ENCODE results near the gene KRTAP5-9. TPM values are rescaled to one million over a fixed set of nuclear protein-coding genes. Genes with fewer than 3 reads are reported as not detected.

KRTAP5-9 gene
- total and polyA plus RNA-seq, 9 of the 15 experiments (the other 6 are each of a cell fraction or from before 2014, with no cell fraction given), result not detected

DNA sequence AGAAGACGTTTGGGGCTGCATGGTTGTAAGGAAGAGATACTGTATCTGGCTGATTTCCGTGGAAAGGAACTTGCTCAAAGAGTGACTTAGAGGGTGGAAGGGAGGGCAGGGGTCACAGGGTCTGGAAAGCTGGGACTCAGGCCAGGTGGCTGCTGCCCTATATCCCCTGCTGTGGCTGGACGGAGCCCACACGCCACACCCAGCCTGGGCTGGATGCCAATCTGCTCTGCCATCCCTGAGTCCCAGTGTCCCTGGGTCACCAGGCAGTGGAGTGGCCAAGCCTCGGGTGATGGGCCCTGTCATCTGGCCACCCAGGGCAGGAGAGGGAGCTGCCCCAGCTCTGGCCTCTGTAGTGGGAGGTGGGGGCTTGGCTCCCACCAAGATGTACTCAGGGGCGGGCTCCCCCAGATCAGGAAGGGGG is 47.6 kb upstream of the KRTAP5-9 start:
- H3K4me3 ChIP-seq, result no peak overlapping the region
- no peak for FAIRE-seq
- in situ Hi-C loops (cut with MboI) (no loop called here), intact Hi-C loops (cut with micrococcal nuclease) (no loop called here)
- CTCF ChIA-PET (ENCODE audit: low intra/inter-chr PET ratio), result no interaction called here
- H3K27me3 ChIP-seq (ENCODE audit: control insufficient read depth in 2 of 2, insufficient read depth in 2 of 2, low read length in 2 of 2), result no peaks in the 10 kb centered on the region
- ATAC-seq, result no peak
- H2AFZ ChIP-seq (ENCODE audit: low read depth, low read length), result no peak overlapping the region
- no peak overlapping the region for H3K9ac ChIP-seq (ENCODE audit: insufficient read depth in 1 of 2, low read depth in 2 of 2, low read length in 2 of 2)
- no peak overlapping the region for H3K27ac ChIP-seq (ENCODE audit: extremely low read depth, low read depth, low read length)
- 66% methylated on average over 6 of the region's 6 CpGs for WGBS (ENCODE audit: insufficient coverage, low coverage, missing lambda C conversion rate)
- H3K9me3 ChIP-seq (replicated peaks; ENCODE audit: control insufficient read depth, insufficient read depth, low read depth, low read length), result no peaks in the 10 kb centered on the region
- H3K4me2 ChIP-seq (ENCODE audit: insufficient read depth, low read length), result no peak overlapping the region
- POLR2A ChIA-PET, result interaction anchor here (0.7 kb wide), 1 partner anchor 18 kb away, joined by 3 read pairs; no protein-coding TSS in a partner anchor
- H4K20me1 ChIP-seq (replicated peaks; ENCODE audit: control insufficient read depth, insufficient read depth, low read length), result no peaks in the 10 kb centered on the region
- no peaks in the 10 kb centered on the region for H3K9me1 ChIP-seq (ENCODE audit: control insufficient read depth, insufficient read depth, low read length)
- H3K4me1 ChIP-seq (replicated peaks in 1 of 2; ENCODE audit: control insufficient read depth in 2 of 2, insufficient read depth in 2 of 2, low read length in 2 of 2), result no peaks in the 10 kb centered on the region
- no peak for DNase-seq (ENCODE audit: extremely low read depth in 1 of 4, low spot score in 3 of 4)
- no peaks in the 10 kb centered on the region for H3K79me2 ChIP-seq (ENCODE audit: control insufficient read depth, insufficient read depth, low read length)
- BruUV-seq (replicated peaks), result no TSS peak
- TF ChIP-seq, protein P1, sequence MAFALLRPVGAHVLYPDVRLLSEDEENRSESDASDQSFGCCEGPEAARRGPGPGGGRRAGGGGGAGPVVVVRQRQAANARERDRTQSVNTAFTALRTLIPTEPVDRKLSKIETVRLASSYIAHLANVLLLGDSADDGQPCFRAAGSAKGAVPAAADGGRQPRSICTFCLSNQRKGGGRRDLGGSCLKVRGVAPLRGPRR (CRISPR knock-in tag; IDR thresholded peaks at IDR 0.05), result no peak
- TF ChIP-seq GATAD2B (IDR thresholded peaks at IDR 0.05; ENCODE audit: borderline replicate concordance), result no peak
- TF ChIP-seq FIP1L1 (IDR thresholded peaks at IDR 0.05; ENCODE audit: low read depth, low read length, poor library complexity, severe bottlenecking), result no peak
- no peak for TF ChIP-seq IRF2 (CRISPR knock-in tag; IDR thresholded peaks at IDR 0.05)
- no peak for TF ChIP-seq KLF6 (CRISPR knock-in tag; IDR thresholded peaks at IDR 0.05; ENCODE audit: borderline replicate concordance)
- TF ChIP-seq COPS2 (conservative IDR thresholded peaks at IDR 0.05), result no peak
- no peak for TF ChIP-seq TSC22D4 (tag; IDR thresholded peaks at IDR 0.05)
- H3K36me3 ChIP-seq (ENCODE audit: control insufficient read depth, insufficient read depth, low read length), result peaks cover 35% of the 10 kb centered on the region; the same call in 2 of the 3 replicates
